GM12878 (cell line): ENCODE measurements around the gene TET2. TPM values are rescaled to one million over a fixed set of nuclear protein-coding genes. Genes with fewer than 3 reads are reported as not detected.
A peak's percentile ranks its signal among the peaks of the same experiment; 100 is the strongest.

Source experiments
- ATAC-seq: fragments of 200-7000 bp; cut with Tn5 transposase; 3 replicates; pipeline ENCODE4 v1.9.1; 2020; ENCODE audit warnings: mild to moderate bottlenecking, moderate library complexity
- BruUV-seq: library from RNA; stranded (reverse); fragments of 400-500 nt; replicated peaks from 2 replicates; lab custom pipeline; 2021; lab: Mats Ljungman, UMichigan
- CTCF ChIA-PET: fragments of 300-600 bp; sonication (Branson Sonifier 250); formaldehyde crosslinking; extraction: SDS; loops from one replicate; lab custom pipeline; 2021; ENCODE audit warnings: inconsistent platforms; lab: Yijun Ruan, JAX
- POLR2A ChIA-PET: fragments of 350-600 bp; formaldehyde crosslinking; extraction: SDS; loops from one replicate; lab custom pipeline; 2021; ENCODE audit warnings: inconsistent platforms; lab: Charles Lee
- RAD21 ChIA-PET: fragments of 300-600 bp; sonication (Branson Sonifier 250); formaldehyde crosslinking; loops from one replicate; lab custom pipeline; 2023; ENCODE audit warnings: antibody characterized with exemption; ENCODE audit not compliant: unreplicated experiment; lab: Charles Lee
- SMC1A ChIA-PET: fragments of 300-600 bp; sonication (Branson Sonifier 250); formaldehyde crosslinking; loops from one replicate; lab custom pipeline; 2023; ENCODE audit not compliant: unreplicated experiment, uncharacterized antibody; lab: Charles Lee
- DNase-seq: peaks from one replicate; pipeline ENCODE4 v3.0.0-alpha.2; 2011; ENCODE audit warnings: low read depth, low spot score
- FAIRE-seq: peaks from 3 replicates; lab custom pipeline; 2011; peaks lifted over from hg19 to GRCh38; lab: Jason Lieb, UNC
- H2AFZ ChIP-seq: 2 replicates; pipeline ENCODE4 v1.6.0; 2011; ENCODE audit warnings: low read depth, low read length, control low read depth; ENCODE audit not compliant: control insufficient read depth
- H3K27ac ChIP-seq: 2 replicates; pipeline ENCODE4 v1.5.1; 2011; ENCODE audit warnings: control low read depth; ENCODE audit not compliant: control insufficient read depth, insufficient read depth
- H3K27me3 ChIP-seq, 2 experiments: replicated peaks in 1 of 2; 2 replicates each; pipeline versions ENCODE4 v1.6.0 to v1.6.1; 2011; ENCODE audit warnings: low read length in 1 of 2; ENCODE audit not compliant: control insufficient read depth in 2 of 2, insufficient read depth in 2 of 2
- H3K36me3 ChIP-seq, 2 experiments: 2 replicates each; pipeline ENCODE4 v1.5.1; 2011; ENCODE audit warnings: low read length in 1 of 2; ENCODE audit not compliant: control insufficient read depth in 2 of 2, insufficient read depth in 2 of 2
- H3K4me1 ChIP-seq: 2 replicates; pipeline ENCODE4 v1.6.1; 2011; ENCODE audit warnings: mild to moderate bottlenecking, low read length, moderate library complexity, mixed read lengths; ENCODE audit not compliant: control insufficient read depth, insufficient read depth
- H3K4me2 ChIP-seq: 2 replicates; pipeline ENCODE4 v1.6.0; 2011; ENCODE audit warnings: control low read depth; ENCODE audit not compliant: control insufficient read depth, insufficient read depth
- H3K4me3 ChIP-seq: fragments of 200-600 bp; sonication (generic); 2 replicates; pipeline ENCODE4 v1.5.1; 2016
- H3K79me2 ChIP-seq: 2 replicates; pipeline ENCODE4 v1.6.0; 2011; ENCODE audit warnings: low read length; ENCODE audit not compliant: control insufficient read depth, insufficient read depth
- H3K9ac ChIP-seq: 2 replicates; pipeline ENCODE4 v1.8.0; 2011; ENCODE audit warnings: low read length, control low read depth, mixed read lengths; ENCODE audit not compliant: control insufficient read depth, insufficient read depth
- H3K9me3 ChIP-seq: replicated peaks from 3 replicates; pipeline ENCODE4 v1.5.1; 2011; ENCODE audit warnings: mild to moderate bottlenecking, low read length; ENCODE audit not compliant: control insufficient read depth, insufficient read depth
- H4K20me1 ChIP-seq: 2 replicates; pipeline ENCODE4 v1.6.0; 2011; ENCODE audit not compliant: control insufficient read depth, insufficient read depth
- MEF2B ChIP-seq: fragments of 450-650 bp; IDR thresholded peaks from 2 replicates; pipeline ENCODE4 v1.6.1; 2018; ENCODE audit warnings: mild to moderate bottlenecking, moderate library complexity; ENCODE audit not compliant: partially characterized antibody, poor library complexity, severe bottlenecking
- RUNX3 ChIP-seq: IDR thresholded peaks from 2 replicates; pipeline ENCODE4 v1.6.1; 2012; ENCODE audit warnings: low read length, inconsistent platforms
- WGBS: methylation state at CpG from one replicate; pipeline ENCODE4 v1.1.6; 2016; ENCODE audit warnings: low lambda C conversion rate; ENCODE audit not compliant: insufficient replicate concordance, insufficient coverage; ENCODE audit errors: missing lambda C conversion rate; 5-methylcytosine and 5-hydroxymethylcytosine counted together
- in situ Hi-C: fragments of 300-500 bp; cut with MboI; formaldehyde crosslinking; loops from 9 replicates; pipeline ENCODE4 v1.14.3; 2018; ENCODE audit warnings: mixed read lengths
- intact Hi-C: fragments of 100-400 bp; cut with micrococcal nuclease; formaldehyde crosslinking; loops from one replicate; pipeline ENCODE4 v1.14.2; 2022; ENCODE audit not compliant: unreplicated experiment
- polyA plus RNA-seq, 11 experiments: library from polyadenylated mRNA; depleted of rRNA in 4 of 11; unstranded in 6 of 11; stranded (reverse) in 5 of 11; fragments of >200 nt; fragmentation: Nextera tagmentation in 4 of 11; fragmentation: Illumina TruSeq in 1 of 11; extraction: Ambion mirVana in 4 of 11; extraction: Trizol in 1 of 11; gene quantifications; 1 replicate in 1 of 11; 2 replicates in 10 of 11; pipeline versions ENCODE4 v1.2.1 to v1.2.3, GENCODE V29; 2011 to 2016; ENCODE audit warnings: inconsistent platforms in 2 of 11, missing spikeins in 2 of 11, low read depth in 1 of 11
- total RNA-seq, 4 experiments: library from RNA; depleted of rRNA in 3 of 4; stranded (reverse); fragments of >200 nt in 3 of 4; fragmentation: Illumina TruSeq in 1 of 4; extraction: Trizol in 1 of 4; gene quantifications; 2 replicates each; pipeline versions ENCODE4 v1.2.1 to v1.2.3, GENCODE V29; 2013 to 2021

The TET2 gene
- total and polyA plus RNA-seq, 10 of the 15 experiments (the other 5 are each of a cell fraction or from before 2014, with no cell fraction given), result 3.7 to 49.0 (median 27.5) TPM

- in situ Hi-C loops, result no loop called here
- H3K36me3 ChIP-seq, result peaks cover 0 to 4% of the 10 kb centered on the region in 2 experiments; a peak in 2 of 4 replicates
- POLR2A ChIA-PET, result interaction anchor here (0.6 to 0.9 kb wide), 2 partner anchors 17 to 45 kb away, joined by 3 to 4 read pairs; no protein-coding TSS in a partner anchor
- FAIRE-seq (no peak), ATAC-seq (no peak), DNase-seq (no peak)
- peaks cover 30% of the 10 kb centered on the region; the same call in 1 of the 2 replicates for H3K4me1 ChIP-seq
- no peak overlapping the region for H3K4me2 ChIP-seq
- H3K79me2 ChIP-seq, result peaks cover 59% of the 10 kb centered on the region
- H3K27ac ChIP-seq, result no peak overlapping the region
- no TSS peak for BruUV-seq
- RAD21 ChIA-PET, result interaction anchor here (1.2 kb wide), 1 partner anchor 284 kb away, joined by 3 read pairs; the partner anchor contains the start of gene PPA2
- no peak overlapping the region for H2AFZ ChIP-seq
- H3K9me3 ChIP-seq, result no peaks in the 10 kb centered on the region; the same call in 1 of the 3 replicates
- no peaks in the 10 kb centered on the region for H3K27me3 ChIP-seq
- 100% methylated on average over 2 of the region's 2 CpGs for WGBS
- SMC1A ChIA-PET, result interaction anchor here (0.9 to 3.1 kb wide), 4 partner anchors 11 to 43 kb away, joined by 3 to 13 read pairs (median 7); partner anchors contain the start of gene TET2
- no peak overlapping the region for H3K4me3 ChIP-seq
- no peaks in the 10 kb centered on the region for H4K20me1 ChIP-seq
- H3K9ac ChIP-seq, result no peak overlapping the region
- TF ChIP-seq MEF2B (no peak), RUNX3 (peak; percentile 63; the same call in 1 of the 2 replicates)
- TF ChIP-seq, all 136 proteins: peak for 1
- CTCF ChIA-PET, result interaction anchor here (1.4 to 1.6 kb wide), 2 partner anchors 271 to 283 kb away, joined by 3 read pairs; no protein-coding TSS in a partner anchor
- intact Hi-C loops, result loop anchor here (5.0 kb wide), 2 partner anchors 117 to 323 kb away; no protein-coding TSS in a partner anchor
These were observed 43.4 kb downstream of the TET2 start for GRCh38 chr4:105189855-105190650.
